GM15510 (cell line): Measurements from ENCODE around the gene PLK5.

Experiments used
- POLR2A ChIP-seq: IDR thresholded peaks from 3 replicates; pipeline ENCODE4 v1.6.1; 2011; ENCODE audit warnings: borderline replicate concordance; ENCODE audit not compliant: insufficient read length; ENCODE audit errors: extremely low read depth

The PLK5 gene

GRCh38 chr19:1523412-1524286 is at the start of gene PLK5:
Gene PLK5 (plus strand): TSS chr19:1524077. CDS start chr19:1526997, 2,920 bp downstream.
- TF ChIP-seq POLR2A, result no peak

- no peak for TF ChIP-seq POLR2A
Observed at GRCh38 chr19:1474765-1475351, 49.0 kb upstream of the PLK5 start.

- no peak for TF ChIP-seq POLR2A
Observed at GRCh38 chr19:1475751-1476437, 48.0 kb upstream of the PLK5 start.

- TF ChIP-seq POLR2A, result peak; percentile 91
Observed at GRCh38 chr19:1478934-1479707, 44.8 kb upstream of the PLK5 start, which contains the start of gene C19orf25. Gene C19orf25 (minus strand): TSS chr19:1479215. CDS start chr19:1478903, 312 bp downstream.

- no peak for TF ChIP-seq POLR2A
Observed at GRCh38 chr19:1481224-1481892, 42.5 kb upstream of the PLK5 start.

GRCh38 chr19:1481893-1482360 is 42.0 kb upstream of the PLK5 start:
- TF ChIP-seq POLR2A, result no peak

- TF ChIP-seq POLR2A, result no peak
Observed at GRCh38 chr19:1482361-1483130, 41.3 kb upstream of the PLK5 start.

GRCh38 chr19:1483131-1483978 is 40.5 kb upstream of the PLK5 start:
- no peak for TF ChIP-seq POLR2A

- no peak for TF ChIP-seq POLR2A
Observed at GRCh38 chr19:1483979-1484428, 39.9 kb upstream of the PLK5 start.

- TF ChIP-seq POLR2A, result no peak
Observed at GRCh38 chr19:1486720-1487575, 36.9 kb upstream of the PLK5 start.

GRCh38 chr19:1487576-1488281 is 36.1 kb upstream of the PLK5 start:
- no peak for TF ChIP-seq POLR2A
